GM13976 (cell line): ENCODE measurements around the gene IFIT2.
"Not testable (repeated sequence)": the region's sequence is repeated elsewhere in the genome, so short reads cannot be mapped to it uniquely, and the experiment has no call there.

Experiments used
- DNase-seq: peaks from one replicate; pipeline ENCODE4 v3.0.0; 2012; ENCODE audit warnings: low spot score
- in situ Hi-C: fragments of 300-500 bp; cut with MboI; formaldehyde crosslinking; loops from one replicate; pipeline ENCODE4 v1.12.0; 2022; ENCODE audit warnings: low sequenced_read_pairs, mixed read lengths, inconsistent platforms; ENCODE audit not compliant: unreplicated experiment
- TF ChIP-seq, protein P1 (sequence below): IDR thresholded peaks from 2 replicates; pipeline ENCODE4 v1.5.1; 2012; ENCODE audit warnings: borderline replicate concordance, mild to moderate bottlenecking; ENCODE audit not compliant: insufficient read depth; ENCODE audit errors: extremely low read depth, missing control alignments, control extremely low read depth

Gene IFIT2, protein sequence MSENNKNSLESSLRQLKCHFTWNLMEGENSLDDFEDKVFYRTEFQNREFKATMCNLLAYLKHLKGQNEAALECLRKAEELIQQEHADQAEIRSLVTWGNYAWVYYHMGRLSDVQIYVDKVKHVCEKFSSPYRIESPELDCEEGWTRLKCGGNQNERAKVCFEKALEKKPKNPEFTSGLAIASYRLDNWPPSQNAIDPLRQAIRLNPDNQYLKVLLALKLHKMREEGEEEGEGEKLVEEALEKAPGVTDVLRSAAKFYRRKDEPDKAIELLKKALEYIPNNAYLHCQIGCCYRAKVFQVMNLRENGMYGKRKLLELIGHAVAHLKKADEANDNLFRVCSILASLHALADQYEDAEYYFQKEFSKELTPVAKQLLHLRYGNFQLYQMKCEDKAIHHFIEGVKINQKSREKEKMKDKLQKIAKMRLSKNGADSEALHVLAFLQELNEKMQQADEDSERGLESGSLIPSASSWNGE

DNA sequence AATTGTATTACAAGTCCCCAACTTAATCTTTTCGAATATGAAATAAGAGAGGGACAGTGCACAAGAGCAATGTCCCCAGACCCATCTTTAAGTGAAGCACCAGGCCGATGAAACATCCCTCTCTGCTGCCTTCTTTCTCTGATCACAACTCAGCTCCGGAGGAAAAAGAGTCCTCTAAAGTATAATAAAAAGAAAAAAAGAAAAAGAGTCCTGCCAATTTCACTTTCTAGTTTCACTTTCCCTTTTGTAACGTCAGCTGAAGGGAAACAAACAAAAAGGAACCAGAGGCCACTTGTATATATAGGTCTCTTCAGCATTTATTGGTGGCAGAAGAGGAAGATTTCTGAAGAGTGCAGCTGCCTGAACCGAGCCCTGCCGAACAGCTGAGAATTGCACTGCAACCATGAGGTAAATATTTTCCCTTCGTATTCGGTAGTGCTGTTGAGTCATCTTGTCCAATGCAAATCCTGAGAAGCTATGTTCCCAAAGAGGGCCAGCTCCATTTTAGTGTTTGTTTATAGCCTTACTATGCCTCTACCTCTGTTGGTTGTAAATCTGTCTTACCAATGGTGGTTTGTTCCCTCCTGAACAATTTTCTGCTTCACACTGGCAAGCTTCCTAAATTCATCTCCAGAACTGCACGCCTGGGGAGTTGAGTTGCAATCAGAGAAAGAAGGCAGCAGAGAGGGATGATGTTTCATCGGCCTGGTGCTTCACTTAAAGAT is at the start of gene IFIT2:
TSS of gene IFIT2 (plus strand) at position 326 of the 725 bp plus-strand sequence. CDS start at position 404, 78 bp downstream.
- TF ChIP-seq, protein P1, sequence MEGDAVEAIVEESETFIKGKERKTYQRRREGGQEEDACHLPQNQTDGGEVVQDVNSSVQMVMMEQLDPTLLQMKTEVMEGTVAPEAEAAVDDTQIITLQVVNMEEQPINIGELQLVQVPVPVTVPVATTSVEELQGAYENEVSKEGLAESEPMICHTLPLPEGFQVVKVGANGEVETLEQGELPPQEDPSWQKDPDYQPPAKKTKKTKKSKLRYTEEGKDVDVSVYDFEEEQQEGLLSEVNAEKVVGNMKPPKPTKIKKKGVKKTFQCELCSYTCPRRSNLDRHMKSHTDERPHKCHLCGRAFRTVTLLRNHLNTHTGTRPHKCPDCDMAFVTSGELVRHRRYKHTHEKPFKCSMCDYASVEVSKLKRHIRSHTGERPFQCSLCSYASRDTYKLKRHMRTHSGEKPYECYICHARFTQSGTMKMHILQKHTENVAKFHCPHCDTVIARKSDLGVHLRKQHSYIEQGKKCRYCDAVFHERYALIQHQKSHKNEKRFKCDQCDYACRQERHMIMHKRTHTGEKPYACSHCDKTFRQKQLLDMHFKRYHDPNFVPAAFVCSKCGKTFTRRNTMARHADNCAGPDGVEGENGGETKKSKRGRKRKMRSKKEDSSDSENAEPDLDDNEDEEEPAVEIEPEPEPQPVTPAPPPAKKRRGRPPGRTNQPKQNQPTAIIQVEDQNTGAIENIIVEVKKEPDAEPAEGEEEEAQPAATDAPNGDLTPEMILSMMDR = no peak
- peak; percentile 50 for DNase-seq
- in situ Hi-C loops = no loop called here

DNA sequence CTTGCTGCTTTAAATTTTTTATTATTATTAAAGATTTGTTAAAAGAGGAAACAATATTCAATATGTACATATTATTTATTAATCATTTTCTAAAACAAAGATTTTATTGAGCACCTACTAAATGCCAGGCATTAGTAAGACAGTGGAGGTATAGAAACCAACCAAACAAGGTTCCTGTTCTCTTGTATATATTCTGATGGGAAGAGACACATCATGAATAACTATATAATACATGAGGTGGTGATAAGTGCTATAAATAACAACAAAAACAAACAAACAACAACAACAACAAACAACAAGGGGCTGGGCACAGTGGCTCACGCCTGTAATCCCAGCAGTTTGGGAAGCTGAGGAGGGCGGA is 49.6 kb upstream of the IFIT2 start:
- TF ChIP-seq, protein P1 = no peak
- no peak for DNase-seq
- in situ Hi-C loops = no loop called here

DNA sequence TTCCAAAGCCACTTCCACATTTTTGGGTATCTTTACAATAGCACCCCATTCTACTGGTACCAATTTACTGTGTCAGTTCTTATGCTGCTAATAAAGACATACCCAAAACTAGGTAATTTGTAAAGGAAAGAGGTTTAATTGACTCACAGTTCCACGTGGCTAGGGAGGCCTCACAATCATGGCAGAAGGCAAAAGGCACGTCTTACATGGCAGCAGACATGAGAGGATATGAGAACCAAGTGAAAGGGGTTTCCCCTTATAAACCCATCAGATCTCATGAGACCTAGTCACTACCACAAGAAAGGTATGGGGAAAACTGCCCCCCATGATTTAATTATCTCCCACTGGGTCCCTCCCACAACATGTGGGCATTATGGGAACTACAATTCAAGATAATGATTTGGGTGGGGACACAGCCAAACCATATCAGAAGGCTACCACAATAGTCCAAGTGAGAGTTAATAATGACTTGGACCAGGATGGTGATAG is 46.7 kb upstream of the IFIT2 start:
- in situ Hi-C loops, DNase-seq: not testable (repeated sequence)

DNA sequence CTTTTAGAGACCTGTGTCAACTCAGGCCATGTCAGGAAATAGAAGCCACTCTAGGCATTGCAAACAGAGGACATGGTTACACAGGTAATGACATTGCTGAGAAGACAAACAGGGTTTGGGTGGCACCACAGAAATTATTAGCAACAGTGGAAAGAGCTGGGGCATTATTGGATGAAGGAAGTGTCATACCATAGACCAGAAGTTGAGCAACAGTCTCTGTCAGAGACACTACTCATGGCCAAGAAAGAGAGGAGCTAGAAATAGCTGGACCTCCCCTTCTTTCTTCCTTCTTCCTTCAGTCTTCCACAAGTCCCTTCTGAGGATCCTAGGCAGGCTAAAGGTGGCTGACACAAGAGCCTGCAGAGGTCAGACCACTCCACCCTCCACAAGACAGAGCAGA is 46.1 kb upstream of the IFIT2 start:
- TF ChIP-seq, protein P1 = no peak
- in situ Hi-C loops = no loop called here
- no peak for DNase-seq

DNA sequence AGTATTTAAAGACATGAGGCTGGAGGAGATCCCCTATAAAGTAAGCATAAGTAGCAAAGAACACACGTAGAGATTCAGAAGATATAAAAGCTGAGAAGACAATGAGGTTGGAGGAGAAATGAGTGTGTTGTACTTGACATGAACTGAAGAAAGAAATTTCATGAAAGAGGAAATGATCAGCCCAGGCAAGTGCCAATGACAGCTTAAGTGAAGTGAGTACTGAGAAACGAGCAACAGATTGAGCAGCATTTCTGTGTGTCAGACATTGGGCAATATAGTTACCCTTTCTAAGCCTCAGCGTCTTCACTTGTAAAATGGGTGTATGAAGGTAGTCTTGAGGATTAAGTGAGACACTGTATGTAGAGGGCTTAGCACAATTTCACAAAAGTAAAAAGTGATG is 45.5 kb upstream of the IFIT2 start:
- DNase-seq = no peak
- TF ChIP-seq, protein P1 = no peak
- in situ Hi-C loops = no loop called here

DNA sequence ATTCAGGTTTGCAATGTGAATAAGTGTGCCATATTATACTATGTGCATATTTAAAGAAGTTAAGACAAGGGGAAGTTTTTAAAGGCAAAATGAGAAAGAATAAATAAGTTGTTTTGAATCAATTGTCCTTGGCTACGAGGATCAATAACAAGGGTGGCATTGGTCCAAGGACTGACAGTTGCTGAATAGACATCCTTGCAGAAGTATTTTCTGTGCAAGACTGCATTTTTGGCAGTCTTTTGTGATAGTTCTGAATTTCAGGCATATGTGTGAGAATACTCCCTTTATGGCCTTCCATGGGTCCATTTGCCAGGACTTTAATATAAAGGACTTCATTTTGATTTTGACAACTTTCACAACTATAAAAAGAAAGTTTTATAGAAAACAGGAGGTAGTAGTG is 44.9 kb upstream of the IFIT2 start:
- TF ChIP-seq, protein P1 = no peak
- no peak for DNase-seq
- in situ Hi-C loops = no loop called here

DNA sequence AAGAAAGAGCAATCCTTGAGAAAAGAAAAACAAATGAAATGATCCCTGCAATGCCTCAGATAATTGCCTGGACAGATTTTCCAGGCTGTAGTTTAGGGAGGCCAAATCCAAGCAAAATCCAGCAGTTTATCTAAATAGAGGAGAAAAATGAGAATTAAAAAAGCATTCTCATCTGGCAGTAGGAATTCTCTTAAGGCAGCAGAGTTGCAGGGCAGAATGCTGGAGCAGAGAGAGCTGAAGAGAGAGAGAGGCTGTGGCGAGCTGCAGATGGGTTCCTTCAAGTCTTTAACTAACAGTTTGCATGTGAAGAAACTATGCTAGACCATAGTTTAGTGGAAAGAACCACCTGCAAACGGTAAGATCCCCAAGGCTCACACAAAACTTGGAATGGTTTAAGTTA is 44.3 kb upstream of the IFIT2 start:
- TF ChIP-seq, protein P1 = no peak
- in situ Hi-C loops = no loop called here

More for the DNA sequence above, 44.3 kb upstream of the IFIT2 start:
- no peak for DNase-seq
